CD8-positive, alpha-beta memory T cell (primary cell): Measurements from ENCODE around the gene PXN. TPM values are rescaled to one million over a fixed set of nuclear protein-coding genes. Genes with fewer than 3 reads are reported as not detected.
A peak's percentile ranks its signal among the peaks of the same experiment; 100 is the strongest.
"Not testable (repeated sequence)": the region's sequence is repeated elsewhere in the genome, so short reads cannot be mapped to it uniquely, and the experiment has no call there.

Source experiments
- CTCF ChIA-PET: fragments of 350-600 bp; sonication (Branson Sonifier 250); formaldehyde crosslinking; loops from one replicate; lab custom pipeline; 2021; ENCODE audit warnings: antibody characterized with exemption; lab: Charles Lee
- POLR2A ChIA-PET: fragments of 350-600 bp; sonication (Branson Sonifier 250); formaldehyde crosslinking; loops from one replicate; lab custom pipeline; 2021; ENCODE audit warnings: antibody characterized with exemption; lab: Charles Lee
- DNase-seq, 5 donors: peaks; one replicate each; pipeline versions ENCODE4 v3.0.0 to v3.0.0-alpha.2; 2020 to 2022; ENCODE audit warnings: mixed read lengths in 1 of 5
- H3K27ac ChIP-seq: one replicate; pipeline ENCODE4 v1.7.0; 2013; ENCODE audit warnings: low read depth, mild to moderate bottlenecking, low read length, moderate library complexity
- H3K27me3 ChIP-seq: 2 replicates; pipeline ENCODE4 v1.7.0; 2013; ENCODE audit warnings: low read length, mild to moderate bottlenecking; ENCODE audit not compliant: insufficient read depth, poor library complexity, severe bottlenecking
- H3K36me3 ChIP-seq: 2 replicates; pipeline ENCODE4 v1.7.0; 2013; ENCODE audit warnings: mild to moderate bottlenecking, low read length, moderate library complexity; ENCODE audit not compliant: insufficient read depth
- H3K4me1 ChIP-seq: 2 replicates; pipeline ENCODE4 v1.7.0; 2013; ENCODE audit warnings: mild to moderate bottlenecking, low read length, moderate library complexity; ENCODE audit not compliant: insufficient read depth
- H3K4me3 ChIP-seq: 2 replicates; pipeline ENCODE4 v1.7.0; 2013; ENCODE audit warnings: mild to moderate bottlenecking, low read length
- H3K9me3 ChIP-seq: 2 replicates; pipeline ENCODE4 v1.7.0; 2013; ENCODE audit warnings: mild to moderate bottlenecking, low read length
- H3K27ac Mint-ChIP-seq, 8 donors: one replicate each; pipeline ENCODE4 v1.8.0; 2020 to 2021; ENCODE audit warnings: mixed read lengths in 8 of 8, mild to moderate bottlenecking in 6 of 8, inconsistent platforms in 3 of 8, moderate library complexity in 3 of 8
- H3K27me3 Mint-ChIP-seq, 2 donors: one replicate each; pipeline ENCODE4 v1.8.0; 2020 to 2021; ENCODE audit warnings: mixed read lengths in 2 of 2, mild to moderate bottlenecking in 1 of 2, moderate library complexity in 1 of 2
- H3K36me3 Mint-ChIP-seq, 3 donors: one replicate each; pipeline ENCODE4 v1.8.0; 2020 to 2021; ENCODE audit warnings: mixed read lengths in 3 of 3, inconsistent platforms in 1 of 3, mild to moderate bottlenecking in 1 of 3
- H3K4me1 Mint-ChIP-seq, 3 donors: one replicate each; pipeline ENCODE4 v1.8.0; 2020 to 2021; ENCODE audit warnings: mixed read lengths in 3 of 3, inconsistent platforms in 1 of 3, mild to moderate bottlenecking in 1 of 3
- H3K4me3 Mint-ChIP-seq, 7 donors: one replicate each; pipeline ENCODE4 v1.8.0; 2020 to 2021; ENCODE audit warnings: mixed read lengths in 7 of 7, mild to moderate bottlenecking in 6 of 7, moderate library complexity in 4 of 7, inconsistent platforms in 2 of 7
- H3K9me3 Mint-ChIP-seq, 5 donors: one replicate each; pipeline ENCODE4 v1.8.0; 2020 to 2022; ENCODE audit warnings: mixed read lengths in 5 of 5, mild to moderate bottlenecking in 3 of 5, moderate library complexity in 2 of 5, inconsistent platforms in 1 of 5
- polyA plus RNA-seq: library from polyadenylated mRNA; unstranded; fragments of 300-500 nt; fragmentation: Illumina TruSeq; gene quantifications from one replicate; pipeline ENCODE4 v1.2.3, GENCODE V29; 2021
- total RNA-seq, 2 experiments: library from RNA; stranded (reverse); gene quantifications; one replicate each; pipeline ENCODE4 v1.2.3, GENCODE V29; 2021

Gene PXN
- total and polyA plus RNA-seq, 3 experiments from 2014 or later: 33.7 to 146 (median 35.9) TPM

DNA sequence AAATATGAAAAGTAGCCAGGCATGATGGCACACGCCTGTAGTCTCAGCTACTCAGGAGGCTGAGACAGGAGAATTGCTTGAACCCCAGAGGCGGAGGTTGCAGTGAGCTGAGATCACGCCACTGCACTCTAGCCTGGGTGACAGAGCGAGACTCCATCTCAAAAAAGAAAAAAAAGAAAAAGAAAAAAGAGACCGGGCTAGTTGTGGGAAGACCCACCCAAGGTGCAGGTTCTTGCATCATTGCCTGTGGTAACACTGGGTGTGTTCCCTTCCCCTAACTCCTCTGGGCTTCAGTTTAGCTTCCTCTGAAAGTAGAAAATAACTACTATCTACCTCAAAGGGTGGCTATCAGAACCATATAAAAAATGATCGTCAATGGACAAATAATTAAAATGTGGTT lies 12.2 kb downstream of the PXN start:
- H3K4me1 Mint-ChIP-seq: peaks cover 83 to 96% (median 95%) of the 10 kb centered on the region in 3 donors
- peak; percentile 22 to 78 (median 76) for DNase-seq
- H3K9me3 ChIP-seq, H3K36me3 ChIP-seq, H3K27me3 ChIP-seq, H3K9me3 Mint-ChIP-seq, H3K27me3 Mint-ChIP-seq: not testable (repeated sequence)
- peaks cover 8 to 29% (median 15%) of the 10 kb centered on the region in 3 donors for H3K36me3 Mint-ChIP-seq
- peak overlapping the region; percentile 70 to 93 (median 83) for H3K4me3 Mint-ChIP-seq
- ChIA-PET POLR2A (interaction anchor here (0.8 to 9.5 kb wide), 4 partner anchors 10 to 52 kb away, joined by 3 to 96 read pairs (median 8); partner anchors contain the start of genes PXN, RNU4-2 and RPLP0), CTCF (interaction anchor here (1.5 to 34.4 kb wide), 4 partner anchors 11 to 28 kb away, joined by 3 to 727 read pairs (median 78); partner anchors contain the start of gene PXN)
- Histone ChIP-seq H3K27ac (peak overlapping the region; percentile 67), H3K4me3 (peak overlapping the region; percentile 61), H3K4me1 (peaks cover 92% of the 10 kb centered on the region)
- H3K27ac Mint-ChIP-seq: peak overlapping the region; percentile 85 to 98 (median 92)

DNA sequence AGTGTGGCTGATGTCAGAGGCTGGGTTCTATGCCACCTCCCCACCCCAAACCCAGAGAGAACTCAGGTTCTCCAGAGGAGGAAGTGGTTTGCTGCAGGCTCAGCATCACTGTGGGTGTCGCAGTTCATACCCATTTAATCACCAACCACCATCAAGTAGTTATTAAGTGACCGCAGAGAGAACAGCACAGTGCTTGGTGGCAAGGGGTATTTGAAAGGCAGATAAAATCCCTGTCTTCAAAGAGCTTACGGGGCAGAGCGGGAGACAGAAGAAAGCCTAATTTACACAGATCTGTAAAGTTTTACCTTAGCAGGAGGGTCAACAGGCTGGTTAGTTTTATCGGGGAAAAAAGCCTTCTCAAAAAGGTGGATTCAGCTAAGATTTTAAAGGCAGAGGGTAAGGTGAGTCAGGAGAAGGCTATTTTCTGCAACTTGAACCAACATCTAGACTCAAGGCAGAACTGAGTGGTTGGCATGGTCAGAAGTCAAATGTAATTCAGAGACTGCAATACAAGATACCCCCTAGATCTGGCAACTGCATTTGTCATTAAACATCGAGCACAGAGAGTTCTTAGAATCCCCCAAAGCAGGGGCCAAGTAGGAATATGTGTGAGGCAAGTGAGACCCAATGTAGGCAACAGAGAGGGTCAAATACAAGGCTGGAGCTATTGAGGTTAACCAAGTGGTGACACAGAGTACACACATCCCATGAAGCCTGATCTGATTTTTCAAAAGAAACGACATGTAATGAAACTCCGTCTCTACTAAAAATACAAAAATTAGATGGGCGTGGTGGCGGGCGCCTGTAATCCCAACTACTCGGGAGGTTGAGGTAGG lies 13.2 kb downstream of the PXN start:
- H3K4me1 Mint-ChIP-seq: peaks cover 83 to 96% (median 95%) of the 10 kb centered on the region in 3 donors
- peak overlapping the region; percentile 61 for H3K4me3 ChIP-seq
- no peaks in the 10 kb centered on the region for H3K9me3 Mint-ChIP-seq
- no peaks in the 10 kb centered on the region for H3K27me3 ChIP-seq
- H3K4me3 Mint-ChIP-seq: peak overlapping the region; percentile 70 to 93 (median 83)
- no peaks in the 10 kb centered on the region for H3K27me3 Mint-ChIP-seq
- ChIA-PET CTCF (interaction anchor here (1.2 to 34.4 kb wide), 5 partner anchors 12 to 51 kb away, joined by 3 to 727 read pairs (median 6); partner anchors contain the start of genes PXN and RPLP0), POLR2A (interaction anchor here (0.6 to 9.5 kb wide), 6 partner anchors 11 to 528 kb away, joined by 4 to 96 read pairs (median 8); partner anchors contain the start of genes PXN, RNU4-2 and RPLP0)
- peaks cover 9% of the 10 kb centered on the region for H3K36me3 ChIP-seq
- H3K27ac ChIP-seq: peak overlapping the region; percentile 67
- peaks cover 92% of the 10 kb centered on the region for H3K4me1 ChIP-seq
- DNase-seq: peak; percentile 67 to 93 (median 86)
- H3K9me3 ChIP-seq: no peaks in the 10 kb centered on the region
- peaks cover 8 to 29% (median 15%) of the 10 kb centered on the region in 3 donors for H3K36me3 Mint-ChIP-seq
- peak overlapping the region; percentile 85 to 98 (median 92) for H3K27ac Mint-ChIP-seq

DNA sequence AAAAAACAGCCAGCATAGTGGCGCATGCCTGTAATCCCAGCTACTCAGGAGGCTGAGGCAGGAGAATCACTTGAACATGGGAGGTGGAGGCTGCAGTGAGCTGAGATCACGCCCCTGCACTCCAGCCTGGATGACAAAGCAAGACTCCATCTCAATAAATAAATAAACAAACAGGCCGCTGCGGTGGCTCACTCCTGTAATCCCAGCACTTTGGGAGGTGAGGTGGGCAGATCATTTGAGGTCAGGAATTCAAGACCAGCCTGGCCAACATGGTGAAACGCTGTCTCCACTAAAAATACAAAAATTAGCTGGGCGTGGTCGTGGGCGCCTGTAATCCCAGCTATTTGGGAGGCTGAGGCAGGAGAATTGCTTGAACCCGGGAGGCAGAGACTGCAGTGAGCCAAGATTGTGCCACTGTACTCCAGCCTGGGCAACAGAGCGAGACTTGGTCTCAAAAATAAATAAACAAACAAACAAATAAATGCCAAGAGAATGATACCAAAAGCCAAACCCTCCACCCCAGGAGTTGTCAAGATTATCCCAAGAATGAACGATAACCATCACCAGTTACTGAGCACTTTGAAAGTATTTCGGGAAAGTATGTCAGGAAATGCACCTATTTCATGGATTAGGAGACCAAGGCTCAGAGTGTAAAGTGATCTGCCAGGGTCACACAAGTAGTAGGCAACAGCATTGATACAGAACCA lies 14.0 kb downstream of the PXN start:
- not testable (repeated sequence) for H3K9me3 ChIP-seq, H3K4me3 ChIP-seq, H3K9me3 Mint-ChIP-seq, H3K27me3 Mint-ChIP-seq, H3K36me3 ChIP-seq, H3K27ac ChIP-seq, DNase-seq, H3K27me3 ChIP-seq
- CTCF ChIA-PET: interaction anchor here (1.2 to 34.4 kb wide), 5 partner anchors 11 to 50 kb away, joined by 3 to 727 read pairs (median 6); partner anchors contain the start of genes PXN and RPLP0
- peaks cover 8 to 27% (median 15%) of the 10 kb centered on the region in 3 donors for H3K36me3 Mint-ChIP-seq
- H3K4me1 Mint-ChIP-seq: peaks cover 81 to 93% (median 92%) of the 10 kb centered on the region in 3 donors
- peak overlapping the region; percentile 70 to 93 (median 83) for H3K4me3 Mint-ChIP-seq
- H3K4me1 ChIP-seq: peaks cover 92% of the 10 kb centered on the region
- POLR2A ChIA-PET: interaction anchor here (0.9 to 9.5 kb wide), 8 partner anchors 12 to 51 kb away, joined by 4 to 96 read pairs (median 8); partner anchors contain the start of genes PXN, RNU4-2 and RPLP0
- peak overlapping the region; percentile 85 to 98 (median 92) for H3K27ac Mint-ChIP-seq

DNA sequence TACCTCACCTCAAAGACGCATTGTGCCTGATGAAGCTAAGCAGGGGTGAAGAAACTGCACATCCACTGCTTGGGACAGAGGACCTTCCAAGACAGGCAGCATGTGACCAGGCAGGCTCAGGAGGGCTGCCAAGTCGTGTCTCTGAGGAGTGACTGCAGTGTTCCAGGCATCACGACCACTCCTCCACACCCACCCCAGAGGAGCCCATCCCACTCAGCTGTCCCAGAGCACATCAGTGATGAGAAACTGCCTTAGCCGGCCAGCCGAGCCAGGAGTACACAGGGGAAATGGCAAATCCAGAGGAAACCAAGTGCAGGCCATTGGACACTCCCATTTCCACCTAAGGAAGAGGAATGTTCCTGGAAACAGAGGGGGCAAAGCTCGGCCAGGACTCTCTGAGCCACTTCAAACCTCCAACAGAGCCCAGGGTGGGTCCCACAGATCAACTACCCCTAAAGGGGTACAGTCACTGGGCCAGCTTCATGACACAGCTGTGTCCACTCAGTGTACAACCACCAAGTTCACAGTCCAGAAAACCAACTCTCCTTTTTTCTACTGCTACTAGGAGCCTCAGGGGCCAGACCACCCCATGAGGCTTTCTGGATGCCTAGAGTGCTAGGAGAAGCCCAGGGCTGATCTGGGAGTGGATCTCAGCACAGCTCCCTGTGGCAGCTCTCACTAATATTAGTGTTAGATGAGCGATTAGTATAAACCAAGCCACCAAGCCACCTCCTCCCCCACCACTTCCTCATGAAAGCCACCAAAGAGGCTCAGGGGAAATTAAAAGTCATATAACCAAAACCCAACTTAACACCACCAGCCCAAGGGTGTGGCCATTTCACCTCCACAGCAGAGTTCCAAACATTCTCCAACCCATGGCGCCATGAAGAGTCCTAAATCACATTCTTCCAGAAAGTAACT lies 15.4 kb downstream of the PXN start:
- Histone ChIP-seq H3K36me3 (peaks cover 7% of the 10 kb centered on the region), H3K4me3 (peak overlapping the region; percentile 56), H3K27me3 (no peaks in the 10 kb centered on the region), H3K4me1 (peaks cover 85% of the 10 kb centered on the region), H3K9me3 (no peaks in the 10 kb centered on the region), H3K27ac (peak overlapping the region; percentile 41)
- POLR2A ChIA-PET: interaction anchor here (0.6 to 9.5 kb wide), 9 partner anchors 9 to 84 kb away, joined by 3 to 96 read pairs (median 8); partner anchors contain the start of genes PXN, RNU4-2 and RPLP0
- CTCF ChIA-PET: interaction anchor here (1.1 to 34.4 kb wide), 7 partner anchors 10 to 49 kb away, joined by 3 to 727 read pairs (median 9); partner anchors contain the start of genes PXN, RNU4-1 and RPLP0
- Mint-ChIP-seq H3K4me3 (peak overlapping the region; percentile 49 to 93 (median 80)), H3K36me3 (peaks cover 7 to 22% (median 17%) of the 10 kb centered on the region in 3 donors), H3K27ac (peak overlapping the region; percentile 80 to 97 (median 95)), H3K9me3 (no peaks in the 10 kb centered on the region), H3K27me3 (no peaks in the 10 kb centered on the region), H3K4me1 (peaks cover 77 to 91% (median 89%) of the 10 kb centered on the region in 3 donors)
- peak in 4 of 5 donors; percentile 29 to 69 (median 48) for DNase-seq

DNA sequence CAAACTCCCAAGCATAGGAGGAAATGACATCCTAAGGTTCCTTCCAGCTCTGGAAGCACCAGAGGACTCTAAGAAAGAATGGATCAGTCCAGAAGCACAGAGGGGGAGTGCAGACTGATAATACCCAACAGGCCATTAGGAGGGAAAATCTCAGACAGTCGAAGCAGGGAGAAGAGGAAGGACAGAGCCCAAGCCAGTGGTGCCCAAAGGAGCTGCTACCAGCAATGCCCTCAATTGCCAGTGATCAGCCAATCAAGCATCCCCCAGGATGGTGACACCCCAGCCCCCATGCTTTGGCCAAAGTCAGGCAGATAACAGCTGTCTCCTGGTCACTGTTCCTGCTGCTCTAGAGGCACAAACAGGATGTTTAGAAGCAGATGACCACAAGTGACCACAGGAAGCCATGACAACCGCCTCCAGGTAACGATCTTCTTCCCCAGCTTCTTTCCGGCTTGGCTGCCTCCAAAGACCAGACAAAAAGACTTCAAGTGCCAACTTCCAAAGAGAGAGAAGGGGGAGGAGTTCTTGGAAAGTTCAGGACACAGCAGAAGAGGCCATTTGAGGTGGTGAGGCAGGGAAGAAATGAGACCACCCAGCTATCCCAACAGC lies 16.2 kb downstream of the PXN start:
- Histone ChIP-seq H3K27ac (peak overlapping the region; percentile 41), H3K36me3 (peaks cover 3% of the 10 kb centered on the region), H3K9me3 (no peaks in the 10 kb centered on the region), H3K4me1 (peaks cover 81% of the 10 kb centered on the region), H3K4me3 (peak overlapping the region; percentile 56), H3K27me3 (no peaks in the 10 kb centered on the region)
- peak overlapping the region; percentile 74 to 97 (median 85) for H3K27ac Mint-ChIP-seq
- peaks cover 74 to 88% (median 86%) of the 10 kb centered on the region in 3 donors for H3K4me1 Mint-ChIP-seq
- H3K4me3 Mint-ChIP-seq: peak overlapping the region; percentile 75 to 93 (median 79)
- H3K36me3 Mint-ChIP-seq: peaks cover 0 to 20% (median 15%) of the 10 kb centered on the region in 3 donors
- POLR2A ChIA-PET: interaction anchor here (0.6 to 9.5 kb wide), 6 partner anchors 8 to 83 kb away, joined by 3 to 96 read pairs (median 10); partner anchors contain the start of gene PXN
- DNase-seq: no peak
- no peaks in the 10 kb centered on the region for H3K9me3 Mint-ChIP-seq
- H3K27me3 Mint-ChIP-seq: no peaks in the 10 kb centered on the region
- CTCF ChIA-PET: interaction anchor here (0.6 to 34.4 kb wide), 8 partner anchors 10 to 51 kb away, joined by 3 to 727 read pairs (median 7); partner anchors contain the start of genes PXN, RNU4-1 and RPLP0

DNA sequence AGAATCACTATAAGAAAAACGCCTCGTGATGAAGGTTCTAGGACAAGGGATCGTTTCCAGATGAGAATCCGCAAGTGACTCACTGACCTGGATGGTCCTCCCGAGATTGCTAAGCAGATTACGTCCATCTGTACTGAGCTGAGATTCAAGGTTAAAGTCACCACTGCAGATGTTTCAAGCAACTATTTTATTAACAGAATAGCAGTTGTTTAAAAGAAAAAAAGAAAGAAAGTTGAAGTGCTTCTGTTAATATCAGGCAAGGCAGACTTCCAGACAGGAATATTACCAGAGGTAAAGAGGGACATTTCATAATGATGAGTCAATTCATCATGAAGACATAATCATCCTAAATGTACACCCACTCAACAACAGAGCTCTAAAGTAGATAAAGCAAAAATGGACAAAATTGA lies 17.9 kb downstream of the PXN start:
- CTCF ChIA-PET: interaction anchor here (0.6 to 34.4 kb wide), 4 partner anchors 8 to 245 kb away, joined by 3 to 727 read pairs (median 78); partner anchors contain the start of gene PXN
- Histone ChIP-seq H3K27me3 (no peaks in the 10 kb centered on the region), H3K4me1 (peaks cover 79% of the 10 kb centered on the region), H3K27ac (no peak overlapping the region), H3K4me3 (peak overlapping the region; percentile 14), H3K9me3 (no peaks in the 10 kb centered on the region), H3K36me3 (peaks cover 3% of the 10 kb centered on the region)
- Mint-ChIP-seq H3K27me3 (no peaks in the 10 kb centered on the region), H3K27ac (peak overlapping the region in 7 of 8 donors; percentile 37 to 90 (median 70)), H3K36me3 (peaks cover 0 to 24% (median 14%) of the 10 kb centered on the region in 3 donors), H3K4me1 (peaks cover 73 to 85% (median 84%) of the 10 kb centered on the region in 3 donors), H3K9me3 (no peaks in the 10 kb centered on the region), H3K4me3 (peak overlapping the region; percentile 6 to 80 (median 36))
- DNase-seq: no peak
- POLR2A ChIA-PET: interaction anchor here (0.5 to 9.5 kb wide), 3 partner anchors 8 to 631 kb away, joined by 4 to 96 read pairs (median 11); partner anchors contain the start of gene PXN
